H9 (cell line): ENCODE measurements around the gene SLC25A42. TPM values are rescaled to one million over a fixed set of nuclear protein-coding genes. Genes with fewer than 3 reads are reported as not detected.
A peak's percentile ranks its signal among the peaks of the same experiment; 100 is the strongest.

Experiments used
- DNase-seq: peaks from one replicate; pipeline ENCODE4 v3.0.0-alpha.2; 2017
- H2AFZ ChIP-seq: one replicate; pipeline ENCODE4 v1.6.1; 2013; ENCODE audit warnings: mild to moderate bottlenecking, low read length, control low read depth, moderate library complexity
- H2AK5ac ChIP-seq: 2 replicates; pipeline ENCODE4 v1.6.1; 2013; ENCODE audit warnings: low read length, control low read depth, mixed read lengths; ENCODE audit not compliant: insufficient read length
- H2BK120ac ChIP-seq: one replicate; pipeline ENCODE4 v1.6.1; 2013; ENCODE audit warnings: low read depth, mild to moderate bottlenecking, low read length, control low read depth, inconsistent platforms; ENCODE audit not compliant: poor library complexity, severe bottlenecking
- H2BK12ac ChIP-seq: 2 replicates; pipeline ENCODE4 v1.6.1; 2013; ENCODE audit warnings: low read length, control low read depth, mixed read lengths, low read depth; ENCODE audit not compliant: insufficient read length
- H2BK15ac ChIP-seq: 2 replicates; pipeline ENCODE4 v1.6.1; 2013; ENCODE audit warnings: low read depth, low read length, control low read depth
- H2BK20ac ChIP-seq: one replicate; pipeline ENCODE4 v1.6.1; 2013; ENCODE audit warnings: low read depth, mild to moderate bottlenecking, low read length, control low read depth, inconsistent platforms; ENCODE audit not compliant: poor library complexity, severe bottlenecking
- H2BK5ac ChIP-seq: 2 replicates; pipeline ENCODE4 v1.6.1; 2013; ENCODE audit warnings: low read length, control low read depth, mixed read lengths; ENCODE audit not compliant: insufficient read length
- H3K14ac ChIP-seq: 2 replicates; pipeline ENCODE4 v1.6.1; 2013; ENCODE audit warnings: low read length, control low read depth; ENCODE audit not compliant: insufficient read depth
- H3K18ac ChIP-seq: 2 replicates; pipeline ENCODE4 v1.6.1; 2013; ENCODE audit warnings: low read depth, mild to moderate bottlenecking, mixed read lengths, low read length, control low read depth; ENCODE audit not compliant: insufficient read length
- H3K23ac ChIP-seq: 2 replicates; pipeline ENCODE4 v1.6.1; 2013; ENCODE audit warnings: low read length, control low read depth, mixed read lengths, low read depth; ENCODE audit not compliant: insufficient read length
- H3K23me2 ChIP-seq: 2 replicates; pipeline ENCODE4 v1.6.1; 2013; ENCODE audit warnings: low read depth, mild to moderate bottlenecking, mixed read lengths, low read length, control low read depth; ENCODE audit not compliant: insufficient read length, poor library complexity, severe bottlenecking
- H3K27ac ChIP-seq: 2 replicates; pipeline ENCODE4 v1.5.1; 2013; ENCODE audit warnings: low read length, control low read depth, mixed read lengths, low read depth; ENCODE audit not compliant: insufficient read length
- H3K27me3 ChIP-seq: 2 replicates; pipeline ENCODE4 v1.6.1; 2013; ENCODE audit warnings: low read length, control low read depth, inconsistent platforms; ENCODE audit not compliant: insufficient read depth
- H3K4ac ChIP-seq: 2 replicates; pipeline ENCODE4 v1.6.1; 2013; ENCODE audit warnings: low read depth, mild to moderate bottlenecking, control low read depth, inconsistent platforms, low read length, moderate library complexity
- H3K4me1 ChIP-seq: 2 replicates; pipeline ENCODE4 v1.6.1; 2013; ENCODE audit warnings: low read length, control low read depth, inconsistent platforms; ENCODE audit not compliant: insufficient read depth
- H3K4me2 ChIP-seq: 2 replicates; pipeline ENCODE4 v1.6.1; 2013; ENCODE audit warnings: low read length, control low read depth, mixed read lengths; ENCODE audit not compliant: insufficient read length, insufficient read depth
- H3K56ac ChIP-seq: 2 replicates; pipeline ENCODE4 v1.6.1; 2013; ENCODE audit warnings: low read depth, mild to moderate bottlenecking, mixed read lengths, low read length, control low read depth; ENCODE audit not compliant: insufficient read length
- H3K79me1 ChIP-seq: 2 replicates; pipeline ENCODE4 v1.6.1; 2013; ENCODE audit warnings: low read depth, mild to moderate bottlenecking, moderate library complexity, low read length, control low read depth, inconsistent platforms; ENCODE audit not compliant: insufficient read depth, poor library complexity, severe bottlenecking
- H3K79me2 ChIP-seq: 2 replicates; pipeline ENCODE4 v1.6.1; 2013; ENCODE audit warnings: low read length, control low read depth, inconsistent platforms; ENCODE audit not compliant: insufficient read depth
- H3K9ac ChIP-seq: 2 replicates; pipeline ENCODE4 v1.6.1; 2013; ENCODE audit warnings: low read length, control low read depth, mixed read lengths; ENCODE audit not compliant: insufficient read length; ENCODE audit errors: extremely low read depth
- H3K9me3 ChIP-seq: one replicate; pipeline ENCODE4 v1.6.1; 2013; ENCODE audit warnings: low read depth, low read length, inconsistent platforms; ENCODE audit not compliant: control insufficient read depth
- H3T11ph ChIP-seq: one replicate; pipeline ENCODE4 v1.6.1; 2013; ENCODE audit warnings: mild to moderate bottlenecking, low read length, control low read depth, inconsistent platforms
- H4K20me1 ChIP-seq: one replicate; pipeline ENCODE4 v1.6.1; 2013; ENCODE audit not compliant: control insufficient read depth, insufficient read length, insufficient read depth
- H4K5ac ChIP-seq: 2 replicates; pipeline ENCODE4 v1.6.1; 2013; ENCODE audit warnings: low read depth, mild to moderate bottlenecking, mixed read lengths, low read length, control low read depth; ENCODE audit not compliant: insufficient read length
- H4K8ac ChIP-seq: replicated peaks from 2 replicates; pipeline ENCODE4 v1.6.1; 2013; ENCODE audit warnings: low read length, control low read depth, mixed read lengths, low read depth; ENCODE audit not compliant: insufficient read length
- H4K91ac ChIP-seq: 2 replicates; pipeline ENCODE4 v1.6.1; 2013; ENCODE audit warnings: low read depth, mild to moderate bottlenecking, moderate library complexity, mixed read lengths, low read length, control low read depth; ENCODE audit not compliant: insufficient read length
- H3K27ac Mint-ChIP-seq, 3 experiments: 2 replicates in 2 of 3; 3 replicates in 1 of 3; pipeline ENCODE4 v1.8.0; 2020 to 2021; ENCODE audit warnings: mixed read lengths in 3 of 3, mild to moderate bottlenecking in 1 of 3, moderate library complexity in 1 of 3
- H3K27me3 Mint-ChIP-seq: 2 replicates; pipeline ENCODE4 v1.8.0; 2021; ENCODE audit warnings: low read depth, mild to moderate bottlenecking, moderate library complexity, mixed read lengths
- H3K36me3 Mint-ChIP-seq, 3 experiments: 2 replicates in 2 of 3; 3 replicates in 1 of 3; pipeline ENCODE4 v1.8.0; 2020 to 2021; ENCODE audit warnings: low read depth in 3 of 3, mixed read lengths in 3 of 3; ENCODE audit not compliant: insufficient read depth in 1 of 3
- H3K4me1 Mint-ChIP-seq, 2 experiments: 2 replicates each; pipeline ENCODE4 v1.8.0; 2020; ENCODE audit warnings: mixed read lengths in 2 of 2
- H3K4me3 Mint-ChIP-seq, 2 experiments: 2 replicates in 1 of 2; 3 replicates in 1 of 2; pipeline ENCODE4 v1.8.0; 2020 to 2021; ENCODE audit warnings: mild to moderate bottlenecking in 2 of 2, mixed read lengths in 2 of 2, moderate library complexity in 1 of 2
- H3K9me3 Mint-ChIP-seq, 2 experiments: 2 replicates in 1 of 2; 3 replicates in 1 of 2; pipeline ENCODE4 v1.8.0; 2020; ENCODE audit warnings: mild to moderate bottlenecking in 2 of 2, mixed read lengths in 2 of 2, moderate library complexity in 1 of 2
- WGBS: extraction: QIAGEN DNeasy Blood & Tissue Kit; methylation state at CpG from one replicate; pipeline ENCODE4 v1.1.7; 2013; ENCODE audit warnings: missing lambda C conversion rate, low lambda C conversion rate, mixed read lengths; ENCODE audit not compliant: insufficient read length; ENCODE audit errors: extremely low coverage; 5-methylcytosine and 5-hydroxymethylcytosine counted together
- total RNA-seq: library from RNA; stranded (reverse); gene quantifications from 2 replicates; pipeline ENCODE4 v1.2.1, GENCODE V29; 2021
- TF ChIP-seq, protein P1 (sequence below): fragments of 200-600 bp; sonication (generic); conservative IDR thresholded peaks from 3 replicates; pipeline ENCODE4 v1.8.0; 2021; ENCODE audit warnings: antibody characterized with exemption, mild to moderate bottlenecking

Gene SLC25A42
- total RNA-seq, 1 experiment from 2014 or later, result 3.6 TPM

DNA sequence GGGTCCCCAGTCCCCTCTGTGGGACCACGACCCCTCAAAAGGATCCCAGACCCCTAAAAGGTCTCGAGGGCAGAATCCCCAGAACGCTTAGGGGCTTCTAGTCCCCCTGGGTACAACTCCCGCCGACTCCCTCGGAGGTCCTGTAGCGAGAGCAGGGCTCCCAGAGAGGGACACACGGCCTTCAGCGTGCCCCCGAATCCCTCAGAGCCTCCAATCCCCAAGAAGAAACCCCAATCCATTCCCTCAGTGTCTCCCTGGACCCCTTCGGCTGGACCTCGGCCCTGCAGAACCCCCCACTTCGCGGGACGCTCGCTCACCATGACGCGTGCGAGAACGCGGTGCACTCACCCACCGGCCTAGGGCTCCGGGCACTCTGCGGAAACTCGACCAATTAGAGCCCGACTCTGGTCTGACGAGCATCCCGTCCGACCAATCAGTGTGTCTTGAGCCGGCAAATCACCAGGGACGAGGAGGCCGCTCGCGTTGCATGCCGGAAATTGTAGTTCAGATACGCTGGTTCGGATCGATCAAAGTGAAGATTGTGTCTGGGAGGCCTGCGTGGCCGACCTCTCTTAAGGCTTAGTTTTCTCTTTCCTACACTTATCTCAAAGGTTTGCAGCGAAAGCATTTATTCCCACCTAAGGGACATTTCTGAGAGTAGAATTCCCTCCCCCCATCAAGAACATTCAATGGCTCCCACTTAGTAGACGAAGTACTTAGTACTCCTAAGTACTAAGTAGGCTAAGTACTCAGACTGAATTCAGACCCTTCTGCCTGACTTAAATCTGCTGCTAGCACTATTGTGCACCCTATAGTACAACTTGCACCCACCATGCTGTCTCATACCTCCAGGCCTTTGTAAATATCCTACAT lies 74.6 kb downstream of the SLC25A42 start, which contains the start of gene TMEM161A:
Gene TMEM161A, minus strand, starts transcription at position 370 of the 873 bp plus-strand sequence. Its CDS starts 50 bp downstream, at position 320.
- Histone ChIP-seq H2BK5ac (no peak within 1 kb of the TSS), H3T11ph (no peak within 1 kb of the TSS), H3K27me3 (no peaks in the 10 kb centered on the region; the same call in 1 of the 2 replicates), H3K56ac (no peak within 1 kb of the TSS), H2AFZ (no peak within 1 kb of the TSS), H3K4me1 (no peaks in the 10 kb centered on the region), H3K23ac (no peak within 1 kb of the TSS), H3K79me2 (no peaks in the 10 kb centered on the region), H4K5ac (no peak within 1 kb of the TSS), H4K8ac (no peak within 1 kb of the TSS), H3K4me2 (peak within 1 kb of the TSS; percentile 72), H3K79me1 (no peaks in the 10 kb centered on the region), H2BK120ac (no peak within 1 kb of the TSS), H3K27ac (no peak within 1 kb of the TSS), H4K20me1 (peaks cover 3% of the 10 kb centered on the region), H2BK15ac (no peak within 1 kb of the TSS; the same call in 1 of the 2 replicates), H3K14ac (no peak within 1 kb of the TSS), H3K18ac (no peak within 1 kb of the TSS), H3K4ac (no peak within 1 kb of the TSS), H2AK5ac (no peak within 1 kb of the TSS), H4K91ac (no peak within 1 kb of the TSS), H3K9ac (peak within 1 kb of the TSS; percentile 43), H2BK12ac (no peak within 1 kb of the TSS), H3K9me3 (no peaks in the 10 kb centered on the region), H3K23me2 (peaks cover 14% of the 10 kb centered on the region), H2BK20ac (no peak within 1 kb of the TSS)
- Mint-ChIP-seq H3K9me3 (peaks cover 0 to 3% of the 10 kb centered on the region in 2 experiments; a peak in 3 of 5 replicates), H3K4me3 (peak within 1 kb of the TSS; percentile 96 to 99), H3K4me1 (peaks cover 14 to 15% of the 10 kb centered on the region in 2 experiments), H3K27me3 (peaks cover 41% of the 10 kb centered on the region), H3K36me3 (peaks cover 2 to 4% (median 3%) of the 10 kb centered on the region in 3 experiments; a peak in 6 of 7 replicates), H3K27ac (peak within 1 kb of the TSS in 2 of 3 experiments; percentile 95; a peak in 5 of 7 replicates)
- peak; percentile 99 for DNase-seq
- no CpG with 5 or more reads among the region's 42 CpGs for WGBS
- TF ChIP-seq, protein P1, sequence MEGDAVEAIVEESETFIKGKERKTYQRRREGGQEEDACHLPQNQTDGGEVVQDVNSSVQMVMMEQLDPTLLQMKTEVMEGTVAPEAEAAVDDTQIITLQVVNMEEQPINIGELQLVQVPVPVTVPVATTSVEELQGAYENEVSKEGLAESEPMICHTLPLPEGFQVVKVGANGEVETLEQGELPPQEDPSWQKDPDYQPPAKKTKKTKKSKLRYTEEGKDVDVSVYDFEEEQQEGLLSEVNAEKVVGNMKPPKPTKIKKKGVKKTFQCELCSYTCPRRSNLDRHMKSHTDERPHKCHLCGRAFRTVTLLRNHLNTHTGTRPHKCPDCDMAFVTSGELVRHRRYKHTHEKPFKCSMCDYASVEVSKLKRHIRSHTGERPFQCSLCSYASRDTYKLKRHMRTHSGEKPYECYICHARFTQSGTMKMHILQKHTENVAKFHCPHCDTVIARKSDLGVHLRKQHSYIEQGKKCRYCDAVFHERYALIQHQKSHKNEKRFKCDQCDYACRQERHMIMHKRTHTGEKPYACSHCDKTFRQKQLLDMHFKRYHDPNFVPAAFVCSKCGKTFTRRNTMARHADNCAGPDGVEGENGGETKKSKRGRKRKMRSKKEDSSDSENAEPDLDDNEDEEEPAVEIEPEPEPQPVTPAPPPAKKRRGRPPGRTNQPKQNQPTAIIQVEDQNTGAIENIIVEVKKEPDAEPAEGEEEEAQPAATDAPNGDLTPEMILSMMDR, result no peak
